ENCODE results near the gene KIAA0408.

Gene KIAA0408

DNA sequence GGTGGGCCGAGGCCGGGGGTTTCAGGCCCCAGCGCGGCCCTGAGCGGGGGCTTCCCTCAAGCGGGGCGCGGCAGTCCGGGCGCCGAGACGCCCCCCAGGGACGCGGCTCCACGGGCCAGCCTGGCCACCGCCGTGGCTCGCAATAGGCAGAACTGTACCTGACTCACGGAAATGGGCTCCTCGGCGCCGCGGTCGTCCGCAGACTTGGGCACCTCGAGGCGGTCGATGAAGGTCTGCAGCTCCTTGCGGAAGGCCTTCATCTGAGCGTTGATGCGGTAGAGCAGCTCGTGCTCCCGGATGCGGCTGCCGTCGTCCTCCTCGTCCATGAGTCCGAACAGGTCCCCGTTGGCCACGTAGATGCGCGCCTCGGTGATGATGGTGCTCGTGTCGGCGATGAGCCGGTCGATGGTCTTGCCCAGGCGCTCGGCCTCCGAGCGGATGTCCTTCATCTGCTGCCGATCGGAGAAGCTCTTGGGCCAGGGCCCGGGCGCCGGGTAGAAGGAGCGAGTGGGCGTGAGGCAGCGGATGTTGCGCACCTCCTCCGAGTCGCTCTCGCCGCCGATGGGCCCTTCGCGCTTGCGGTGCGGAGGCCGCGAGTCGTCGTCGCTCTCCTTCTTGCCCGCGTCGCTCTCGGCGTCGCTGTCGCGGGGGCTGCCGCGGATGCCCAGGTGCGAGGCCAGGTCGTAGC is 16.1 kb upstream of the KIAA0408 start:
- Mint-ChIP-seq H3K4me3 (no peak overlapping the region), H3K4me1 (ENCODE audit: low read depth) (no peaks in the 10 kb centered on the region), H3K27me3 (no peaks in the 10 kb centered on the region), H3K9me3 (ENCODE audit: low read depth) (no peaks in the 10 kb centered on the region), H3K27ac (no peak overlapping the region), H3K36me3 (peaks cover 12% of the 10 kb centered on the region)

DNA sequence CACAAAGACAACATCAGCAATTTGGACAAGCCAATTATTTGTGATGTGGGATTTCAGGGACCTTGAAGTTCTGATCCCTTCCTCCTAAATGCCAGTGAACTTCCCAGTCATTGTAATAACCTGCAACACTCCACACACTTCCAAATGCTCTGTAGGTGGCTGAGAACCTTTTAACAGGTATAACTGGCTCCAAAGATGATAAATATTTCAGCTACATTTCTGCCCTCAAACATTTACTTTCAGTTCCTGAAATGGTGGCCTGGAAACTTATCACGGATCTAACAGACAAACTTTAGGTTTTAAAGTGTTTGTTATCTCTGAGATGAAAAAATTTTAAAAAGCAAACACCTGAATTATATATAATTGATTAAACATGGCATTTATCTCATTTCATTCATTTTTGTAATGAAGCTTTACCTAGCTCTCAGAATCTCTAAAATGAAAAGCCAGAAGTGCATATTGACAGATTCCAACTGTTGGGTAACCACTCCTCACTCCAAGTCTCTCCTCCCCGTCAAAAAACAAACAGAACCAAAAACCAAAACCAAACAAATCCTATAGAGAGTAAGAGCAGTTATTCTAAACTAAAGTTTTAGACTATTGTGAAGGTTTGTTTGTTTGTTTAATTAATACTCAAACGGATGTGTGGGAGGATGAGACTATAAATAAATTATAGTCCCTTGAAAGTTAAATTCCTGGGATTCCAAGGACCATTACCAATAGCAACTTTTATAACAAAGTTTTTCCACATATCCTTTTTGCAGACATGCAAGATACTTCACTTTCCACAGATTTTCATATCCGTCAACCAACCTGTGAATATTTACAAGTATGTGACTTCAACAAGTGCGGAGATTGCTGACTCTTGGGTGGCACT is 12.4 kb upstream of the KIAA0408 start:
- Mint-ChIP-seq H3K4me3 (no peak overlapping the region), H3K9me3 (ENCODE audit: low read depth) (no peaks in the 10 kb centered on the region), H3K27me3 (no peaks in the 10 kb centered on the region), H3K36me3 (peaks cover 4% of the 10 kb centered on the region), H3K4me1 (ENCODE audit: low read depth) (no peaks in the 10 kb centered on the region), H3K27ac (no peak overlapping the region)

DNA sequence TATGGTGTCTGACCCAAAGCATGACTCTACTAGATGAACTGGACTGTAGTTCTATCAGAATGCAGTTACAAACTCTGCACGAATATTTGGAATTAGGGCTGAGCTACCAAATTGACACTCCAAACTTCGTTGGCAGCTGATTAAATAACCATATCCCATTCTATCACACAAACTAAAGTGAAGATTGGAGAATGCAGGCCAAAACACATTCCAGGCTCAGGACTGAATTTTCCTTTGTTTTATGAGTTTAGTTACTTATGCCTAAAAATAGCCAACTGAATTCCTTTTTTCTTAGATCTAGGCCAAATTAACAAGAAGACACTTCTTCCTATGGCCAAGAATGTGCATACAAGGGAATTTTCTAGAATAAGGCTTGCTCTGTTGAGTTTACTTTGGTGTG is 9.7 kb upstream of the KIAA0408 start:
- no peaks in the 10 kb centered on the region for H3K36me3 Mint-ChIP-seq
- no peak overlapping the region for H3K27ac Mint-ChIP-seq
- H3K4me1 Mint-ChIP-seq (ENCODE audit: low read depth): no peaks in the 10 kb centered on the region
- no peak overlapping the region for H3K4me3 Mint-ChIP-seq
- H3K9me3 Mint-ChIP-seq (ENCODE audit: low read depth): no peaks in the 10 kb centered on the region
- H3K27me3 Mint-ChIP-seq: peaks cover 2% of the 10 kb centered on the region

DNA sequence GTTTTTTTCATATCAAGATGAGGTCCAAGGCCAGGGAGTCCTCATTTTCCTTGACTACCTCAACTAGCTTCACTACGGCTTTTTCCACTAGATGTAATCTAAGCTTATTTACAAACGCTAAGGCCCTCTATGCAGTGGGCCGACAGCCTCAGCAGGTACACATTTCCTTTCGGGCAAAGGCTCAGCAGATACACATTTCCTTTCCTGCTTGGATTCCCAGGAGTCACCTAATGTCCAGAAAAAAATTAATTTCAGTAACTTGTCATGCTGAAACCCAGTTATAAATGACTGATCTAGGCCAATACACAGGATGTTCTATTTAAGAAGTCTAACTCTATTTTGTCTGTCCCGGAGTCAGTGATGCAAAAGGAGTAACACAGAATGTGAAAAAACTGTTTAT is 7.2 kb upstream of the KIAA0408 start:
- Mint-ChIP-seq H3K4me1 (ENCODE audit: low read depth) (no peaks in the 10 kb centered on the region), H3K27ac (no peak overlapping the region), H3K27me3 (peaks cover 2% of the 10 kb centered on the region), H3K9me3 (ENCODE audit: low read depth) (no peaks in the 10 kb centered on the region), H3K4me3 (no peak overlapping the region), H3K36me3 (no peaks in the 10 kb centered on the region)

DNA sequence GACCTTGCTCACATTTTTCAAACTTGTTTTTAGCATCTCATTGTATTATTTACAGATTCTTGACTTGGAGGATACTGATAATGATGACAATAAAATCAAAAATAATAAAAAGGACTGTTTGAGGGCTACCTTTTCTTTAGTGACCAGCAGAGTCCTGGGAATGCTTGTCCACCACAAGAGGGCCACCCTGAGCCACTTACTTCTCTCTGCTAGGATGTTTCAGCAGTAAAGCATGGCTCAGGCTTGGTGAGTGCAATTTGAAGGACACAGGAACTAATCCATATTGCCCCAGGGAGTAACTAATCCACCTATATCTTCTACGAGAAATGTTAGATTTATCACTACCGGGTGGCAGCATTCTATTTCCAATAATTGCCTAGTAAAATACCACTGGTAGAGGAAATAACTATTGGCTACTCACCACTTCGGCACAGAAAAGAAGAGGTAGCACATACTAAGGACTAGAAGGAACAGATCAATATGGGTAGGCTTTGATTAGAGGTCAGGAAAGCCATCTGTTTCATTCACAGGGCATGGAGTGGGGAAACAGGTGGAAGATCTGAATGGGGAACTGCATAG is 5.8 kb upstream of the KIAA0408 start:
- Mint-ChIP-seq H3K36me3 (no peaks in the 10 kb centered on the region), H3K4me1 (ENCODE audit: low read depth) (peaks cover 7% of the 10 kb centered on the region), H3K9me3 (ENCODE audit: low read depth) (no peaks in the 10 kb centered on the region), H3K4me3 (no peak overlapping the region), H3K27ac (no peak overlapping the region), H3K27me3 (peaks cover 2% of the 10 kb centered on the region)

DNA sequence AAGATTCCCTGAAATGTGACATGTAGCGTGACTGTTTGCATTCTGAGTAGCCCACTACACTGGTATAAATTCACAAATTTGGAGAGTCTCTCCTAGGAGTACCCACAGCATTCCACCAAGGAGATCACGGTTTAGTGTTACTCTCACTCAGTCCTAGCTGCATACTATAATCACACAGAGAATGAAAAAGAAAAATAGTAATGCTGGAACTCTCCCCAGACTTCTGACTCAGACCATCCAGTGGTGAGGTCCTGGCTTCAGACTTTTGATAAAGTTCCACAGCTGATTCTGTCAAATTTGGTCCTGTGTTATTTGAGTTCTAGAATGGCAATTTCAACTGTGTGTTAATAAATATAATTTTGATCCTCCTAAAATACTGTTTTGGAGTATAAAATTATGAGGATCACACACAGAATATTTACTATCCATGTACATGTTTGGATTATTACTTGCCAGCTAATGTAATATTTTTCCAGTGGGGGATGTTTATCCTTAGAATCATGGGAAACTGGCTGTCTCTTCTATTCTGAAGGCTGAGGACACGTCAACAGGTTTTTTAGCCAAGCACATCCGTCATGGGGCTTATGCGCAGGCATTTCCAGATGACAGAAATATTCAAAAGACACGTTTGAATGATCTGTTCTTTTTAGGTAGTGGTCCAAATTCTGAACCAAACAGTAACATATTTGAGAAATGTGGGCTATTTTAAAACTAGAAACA is 5.1 kb upstream of the KIAA0408 start:
- peaks cover 7% of the 10 kb centered on the region for H3K4me1 Mint-ChIP-seq (ENCODE audit: low read depth)
- H3K36me3 Mint-ChIP-seq: no peaks in the 10 kb centered on the region

DNA sequence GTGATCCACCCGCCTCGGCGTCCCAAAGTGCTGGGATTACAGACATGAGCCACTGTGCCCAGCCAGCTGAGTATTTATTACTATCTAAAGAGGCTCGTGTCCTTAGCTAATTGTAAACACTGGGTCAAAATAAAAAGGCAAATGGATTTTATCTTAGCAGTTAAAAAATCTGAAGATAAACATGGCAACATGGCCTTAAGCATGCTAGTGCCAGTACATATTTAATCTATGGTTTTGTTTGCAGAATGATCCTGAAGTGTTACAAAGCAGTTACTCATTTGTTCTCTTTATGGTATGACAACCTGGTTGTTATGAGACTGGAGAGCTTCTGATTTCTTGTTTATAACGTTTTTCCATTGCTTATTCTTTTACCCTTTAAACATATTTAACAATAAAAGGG is 3.9 kb upstream of the KIAA0408 start:
- Mint-ChIP-seq H3K4me3 (no peak overlapping the region), H3K27ac (no peak overlapping the region), H3K9me3 (ENCODE audit: low read depth) (no peaks in the 10 kb centered on the region), H3K36me3 (no peaks in the 10 kb centered on the region), H3K4me1 (ENCODE audit: low read depth) (peaks cover 7% of the 10 kb centered on the region), H3K27me3 (peaks cover 2% of the 10 kb centered on the region)

More for the DNA sequence above, 5.1 kb upstream of the KIAA0408 start:
- Mint-ChIP-seq H3K27ac (no peak overlapping the region), H3K4me3 (no peak overlapping the region), H3K27me3 (peaks cover 2% of the 10 kb centered on the region), H3K9me3 (ENCODE audit: low read depth) (no peaks in the 10 kb centered on the region)

DNA sequence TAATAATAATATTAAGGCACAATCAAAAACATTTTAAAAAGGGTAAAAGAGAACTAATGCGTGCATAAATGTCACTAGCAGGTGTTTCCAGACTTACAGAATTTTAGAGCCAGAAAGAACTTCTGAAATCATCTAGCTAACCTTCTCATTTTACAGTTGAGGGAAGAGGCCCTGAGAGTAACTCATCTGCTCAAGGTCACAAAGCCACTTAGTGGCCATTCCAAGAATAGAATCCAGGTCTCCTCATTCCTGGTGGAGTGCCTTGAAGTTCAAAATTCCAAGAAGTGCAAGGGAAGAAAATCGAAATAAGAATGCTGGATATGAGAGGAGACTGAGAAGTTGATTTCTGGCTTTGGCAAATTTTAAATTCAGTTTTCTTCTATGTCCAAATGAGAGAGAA is 3.2 kb upstream of the KIAA0408 start:
- Mint-ChIP-seq H3K9me3 (ENCODE audit: low read depth) (no peaks in the 10 kb centered on the region), H3K27ac (no peak overlapping the region), H3K4me3 (no peak overlapping the region), H3K4me1 (ENCODE audit: low read depth) (peaks cover 7% of the 10 kb centered on the region), H3K36me3 (no peaks in the 10 kb centered on the region), H3K27me3 (peaks cover 2% of the 10 kb centered on the region)

DNA sequence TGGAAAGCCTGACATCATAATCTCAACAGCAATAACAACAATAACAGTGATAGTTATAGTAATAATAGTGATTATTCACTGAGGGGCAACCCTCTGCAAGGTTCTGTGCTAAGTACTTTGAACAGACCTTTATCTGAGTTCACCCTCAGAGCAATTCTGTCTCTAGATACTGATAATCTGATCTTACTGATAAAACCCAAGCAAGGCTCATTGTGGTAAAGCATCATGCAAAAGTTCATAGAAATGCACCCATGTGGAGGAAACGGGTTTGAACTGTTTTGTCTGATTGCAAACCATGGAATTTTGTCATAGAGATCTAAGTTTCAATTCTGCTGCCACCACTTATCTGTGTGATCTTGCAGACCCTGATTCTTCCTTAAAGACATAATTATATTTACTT is 1.3 kb upstream of the KIAA0408 start:
- Mint-ChIP-seq H3K4me3 (no peak overlapping the region), H3K36me3 (no peaks in the 10 kb centered on the region), H3K9me3 (ENCODE audit: low read depth) (no peaks in the 10 kb centered on the region), H3K4me1 (ENCODE audit: low read depth) (peaks cover 7% of the 10 kb centered on the region), H3K27me3 (peaks cover 2% of the 10 kb centered on the region), H3K27ac (no peak overlapping the region)

DNA sequence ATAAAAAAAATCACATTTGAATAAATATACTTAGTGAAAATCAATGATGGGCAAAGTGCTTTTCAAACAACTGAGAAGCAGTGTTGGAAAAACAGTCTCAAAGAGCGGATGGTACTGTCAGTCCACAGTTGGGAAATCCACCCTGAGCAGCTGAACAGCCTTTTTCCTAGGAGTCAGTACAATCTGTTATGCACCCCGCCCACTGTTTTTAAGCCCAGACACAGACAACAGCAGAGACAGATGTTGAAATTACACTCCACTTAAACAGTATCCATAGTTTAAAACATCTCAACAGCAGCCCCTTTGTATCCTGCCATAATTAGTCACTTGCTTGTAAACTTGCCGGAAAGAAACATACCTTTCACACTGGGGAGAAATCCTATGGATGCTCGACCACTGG is 372 bp downstream of the KIAA0408 start:
- no peaks in the 10 kb centered on the region for H3K36me3 Mint-ChIP-seq
- H3K4me1 Mint-ChIP-seq (ENCODE audit: low read depth): peaks cover 7% of the 10 kb centered on the region
- no peak overlapping the region for H3K27ac Mint-ChIP-seq
- no peaks in the 10 kb centered on the region for H3K9me3 Mint-ChIP-seq (ENCODE audit: low read depth)
- H3K4me3 Mint-ChIP-seq: no peak overlapping the region
- no peaks in the 10 kb centered on the region for H3K27me3 Mint-ChIP-seq

DNA sequence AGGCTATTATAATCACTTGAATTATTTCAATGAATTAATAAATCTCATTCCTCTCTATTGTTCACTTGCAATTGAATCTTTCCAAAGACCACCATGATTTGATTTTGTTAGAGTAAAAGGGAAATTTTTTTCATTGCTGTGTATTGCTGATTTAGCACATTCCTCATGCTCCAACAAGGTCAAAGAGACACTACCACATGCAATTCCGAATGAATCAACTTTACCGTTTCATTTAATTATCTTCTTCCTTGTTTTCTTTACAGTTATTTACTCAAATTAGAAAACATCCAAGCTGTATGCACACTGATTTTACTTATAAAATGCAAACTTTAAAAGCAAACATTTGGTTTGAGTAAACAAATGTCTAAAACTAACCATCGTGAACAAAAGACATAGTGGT is 967 bp downstream of the KIAA0408 start:
- no peaks in the 10 kb centered on the region for H3K27me3 Mint-ChIP-seq
- peaks cover 7% of the 10 kb centered on the region for H3K4me1 Mint-ChIP-seq (ENCODE audit: low read depth)
- no peak overlapping the region for H3K4me3 Mint-ChIP-seq
- H3K36me3 Mint-ChIP-seq: no peaks in the 10 kb centered on the region
- no peaks in the 10 kb centered on the region for H3K9me3 Mint-ChIP-seq (ENCODE audit: low read depth)
- no peak overlapping the region for H3K27ac Mint-ChIP-seq

DNA sequence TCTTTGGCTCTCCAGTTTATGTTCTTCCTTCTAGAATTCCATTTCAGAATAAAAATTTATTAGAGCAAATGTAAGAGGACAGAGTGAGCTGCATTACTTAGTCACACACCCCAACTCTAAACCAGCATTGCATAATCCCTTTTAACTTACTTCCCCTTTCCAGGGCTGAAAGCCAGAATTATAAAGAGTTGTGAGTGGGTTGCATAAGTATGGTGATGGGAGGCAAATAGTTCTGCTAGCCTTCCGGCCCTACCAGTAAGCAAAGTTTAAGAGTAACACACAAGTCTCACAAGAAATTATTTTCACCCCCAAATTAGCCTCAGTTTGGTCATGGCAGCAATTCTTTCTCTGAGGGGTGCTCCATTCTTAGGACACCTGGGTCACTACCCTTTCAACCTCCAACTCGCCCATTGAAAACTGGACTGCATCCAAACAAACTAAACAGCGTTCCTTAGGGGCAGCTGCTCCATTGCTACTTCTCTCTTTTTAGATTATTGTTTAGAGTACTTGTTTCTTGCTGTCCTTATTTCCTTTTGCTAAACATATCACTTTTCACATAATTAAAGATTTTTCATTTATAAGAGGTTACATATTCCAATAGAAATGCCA is 1.6 kb downstream of the KIAA0408 start:
- Mint-ChIP-seq H3K27ac (no peak overlapping the region), H3K4me3 (no peak overlapping the region), H3K9me3 (ENCODE audit: low read depth) (no peaks in the 10 kb centered on the region), H3K27me3 (no peaks in the 10 kb centered on the region), H3K36me3 (no peaks in the 10 kb centered on the region), H3K4me1 (ENCODE audit: low read depth) (peaks cover 7% of the 10 kb centered on the region)

DNA sequence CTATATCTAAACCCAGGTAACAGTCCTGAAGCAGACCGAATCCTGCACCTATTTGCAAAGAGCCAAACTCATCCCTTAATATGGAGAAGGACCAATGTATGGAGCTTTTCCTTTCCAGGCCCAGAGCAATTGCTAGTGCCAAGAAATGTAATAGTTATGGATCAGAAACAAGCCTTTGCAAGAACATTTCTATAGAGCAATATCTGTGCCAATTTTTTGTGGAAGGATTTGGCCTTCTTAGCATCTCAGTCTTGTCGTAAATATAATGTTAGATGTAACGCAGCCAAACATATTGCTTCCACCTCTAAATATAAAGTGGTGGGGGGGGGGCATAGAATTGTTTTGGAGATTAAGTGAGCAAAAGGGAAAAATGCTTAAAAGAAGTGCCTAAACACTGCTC is 2.7 kb downstream of the KIAA0408 start:
- no peaks in the 10 kb centered on the region for H3K36me3 Mint-ChIP-seq
- no peak overlapping the region for H3K27ac Mint-ChIP-seq
- H3K4me1 Mint-ChIP-seq (ENCODE audit: low read depth): peaks cover 7% of the 10 kb centered on the region
- H3K9me3 Mint-ChIP-seq (ENCODE audit: low read depth): no peaks in the 10 kb centered on the region
- no peaks in the 10 kb centered on the region for H3K27me3 Mint-ChIP-seq
- H3K4me3 Mint-ChIP-seq: no peak overlapping the region

DNA sequence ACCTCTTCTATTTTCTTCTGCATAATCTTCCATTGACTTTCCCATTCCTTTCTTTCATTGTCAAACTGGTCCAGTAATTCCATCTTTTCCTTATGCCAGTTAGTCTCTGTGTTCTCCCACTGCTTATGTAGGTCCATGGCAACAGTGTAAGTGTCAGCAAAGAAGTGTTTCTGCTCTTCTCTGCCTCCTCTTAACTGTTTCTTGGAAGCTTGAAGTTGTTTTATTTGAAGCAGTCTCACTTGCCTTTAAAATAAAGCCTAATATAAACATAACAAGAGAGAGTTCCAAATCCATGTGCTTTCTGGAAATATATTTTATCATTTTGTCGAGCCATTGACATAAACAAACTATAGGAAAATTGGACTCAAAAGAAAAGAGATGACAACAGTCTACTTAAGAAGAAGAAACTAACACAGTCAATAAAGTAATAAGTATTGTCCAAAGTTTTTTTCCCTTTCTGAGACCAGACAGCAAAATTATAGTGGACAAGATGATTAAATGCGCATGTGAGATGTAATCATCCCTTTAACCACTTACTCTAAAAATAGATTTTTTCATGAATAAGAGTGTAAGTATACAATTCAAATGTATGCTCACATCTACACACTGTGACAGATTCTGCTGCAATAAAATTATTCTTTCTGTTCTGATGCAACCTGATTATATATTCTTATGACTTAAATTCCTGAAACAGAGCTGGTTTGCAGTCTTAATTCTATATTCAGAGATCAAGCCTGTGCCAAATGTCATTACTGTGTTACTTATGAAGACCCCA is 5.2 kb downstream of the KIAA0408 start:
- peaks cover under 1% of the 10 kb centered on the region for H3K36me3 Mint-ChIP-seq

More for the DNA sequence above, 5.2 kb downstream of the KIAA0408 start:
- H3K4me3 Mint-ChIP-seq: no peak overlapping the region
- no peaks in the 10 kb centered on the region for H3K4me1 Mint-ChIP-seq (ENCODE audit: low read depth)
- H3K27ac Mint-ChIP-seq: no peak overlapping the region
- H3K27me3 Mint-ChIP-seq: no peaks in the 10 kb centered on the region
- H3K9me3 Mint-ChIP-seq (ENCODE audit: low read depth): no peaks in the 10 kb centered on the region

Measured in activated naive CD8-positive, alpha-beta T cell (primary cell).